HEK293 (cell line): ENCODE results near the gene SERPINA6.

Experiments
- CTCF ChIA-PET: fragments of 350-600 bp; formaldehyde crosslinking; extraction: SDS; loops from one replicate; lab custom pipeline; 2021; ENCODE audit warnings: antibody characterized with exemption; lab: Yijun Ruan, JAX
- POLR2A ChIA-PET: fragments of 300-600 bp; formaldehyde crosslinking; extraction: SDS; loops from one replicate; lab custom pipeline; 2020; ENCODE audit warnings: antibody characterized with exemption, inconsistent platforms; lab: Yijun Ruan, JAX
- H3K27ac ChIP-seq: fragments of 200-500 bp; sonication (Bioruptor generic); 2 replicates; pipeline ENCODE4 v1.5.1; 2014; ENCODE audit warnings: low read depth, low read length, control low read depth, inconsistent platforms; ENCODE audit errors: extremely low read depth
- H3K36me3 ChIP-seq, 2 experiments: fragments of 200-500 bp in 1 of 2; sonication (Bioruptor generic) in 1 of 2; 1 replicate in 1 of 2; 2 replicates in 1 of 2; pipeline ENCODE4 v1.5.1; 2014 to 2017; ENCODE audit warnings: inconsistent platforms in 2 of 2, low read length in 2 of 2; ENCODE audit not compliant: control insufficient read depth in 2 of 2, insufficient read depth in 1 of 2
- H3K4me1 ChIP-seq: fragments of 200-500 bp; sonication (Bioruptor generic); 2 replicates; pipeline ENCODE4 v1.5.1; 2014; ENCODE audit warnings: mild to moderate bottlenecking, low read length, inconsistent platforms; ENCODE audit not compliant: control insufficient read depth, insufficient read depth
- H3K4me3 ChIP-seq: 2 replicates; pipeline ENCODE4 v1.5.1; 2011; ENCODE audit warnings: low read depth, mild to moderate bottlenecking, control low read depth, low read length, moderate library complexity
- H3K9me3 ChIP-seq: fragments of 200-500 bp; sonication (Bioruptor generic); 2 replicates; pipeline ENCODE4 v1.5.1; 2014; ENCODE audit warnings: low read depth, low read length, inconsistent platforms; ENCODE audit not compliant: control insufficient read depth, insufficient read depth
- PRDM1 ChIP-seq: fragments of 450-650 bp; formaldehyde crosslinking; IDR thresholded peaks from 2 replicates; pipeline ENCODE4; 2016; ENCODE audit warnings: missing biosample characterization, missing genetic modification characterization
- ZFP3 ChIP-seq: fragments of 450-650 bp; formaldehyde crosslinking; IDR thresholded peaks from 2 replicates; pipeline ENCODE4 v1.5.1; 2016; ENCODE audit warnings: low read depth, missing biosample characterization, missing genetic modification characterization
- ZNF146 ChIP-seq: fragments of 450-650 bp; formaldehyde crosslinking; IDR thresholded peaks from 2 replicates; pipeline ENCODE4 v1.5.1; 2016; ENCODE audit warnings: missing biosample characterization, missing genetic modification characterization
- ZNF16 ChIP-seq: fragments of 450-650 bp; formaldehyde crosslinking; IDR thresholded peaks from 2 replicates; pipeline ENCODE4 v1.5.1; 2016; ENCODE audit warnings: low read depth, missing biosample characterization, missing genetic modification characterization
- ZNF184 ChIP-seq: fragments of 450-650 bp; IDR thresholded peaks from 2 replicates; pipeline ENCODE4 v1.5.1; 2018; ENCODE audit warnings: missing biosample characterization, mild to moderate bottlenecking, missing genetic modification characterization
- ZNF214 ChIP-seq: fragments of 450-650 bp; formaldehyde crosslinking; IDR thresholded peaks from 2 replicates; pipeline ENCODE4 v1.5.1; 2017; ENCODE audit warnings: missing biosample characterization, mild to moderate bottlenecking, missing genetic modification characterization, borderline replicate concordance
- ZNF23 ChIP-seq: fragments of 450-650 bp; formaldehyde crosslinking; IDR thresholded peaks from 2 replicates; pipeline ENCODE4 v1.5.1; 2016; ENCODE audit warnings: missing biosample characterization, missing genetic modification characterization, borderline replicate concordance
- ZNF311 ChIP-seq: fragments of 450-650 bp; formaldehyde crosslinking; IDR thresholded peaks from 2 replicates; pipeline ENCODE4 v1.5.1; 2017; ENCODE audit warnings: missing biosample characterization, missing genetic modification characterization, borderline replicate concordance
- ZNF350 ChIP-seq: fragments of 450-650 bp; formaldehyde crosslinking; IDR thresholded peaks from 2 replicates; pipeline ENCODE4 v1.5.0; 2017; ENCODE audit warnings: missing biosample characterization, mild to moderate bottlenecking, missing genetic modification characterization
- ZNF488 ChIP-seq: fragments of 450-650 bp; formaldehyde crosslinking; IDR thresholded peaks from 2 replicates; pipeline ENCODE4 v1.5.1; 2016; ENCODE audit warnings: missing biosample characterization, missing genetic modification characterization
- ZNF549 ChIP-seq: fragments of 450-650 bp; IDR thresholded peaks from 2 replicates; pipeline ENCODE4 v1.5.1; 2018; ENCODE audit warnings: missing biosample characterization, missing genetic modification characterization, mild to moderate bottlenecking, inconsistent platforms, moderate library complexity
- ZNF629 ChIP-seq: fragments of 450-650 bp; formaldehyde crosslinking; IDR thresholded peaks from 2 replicates; pipeline ENCODE4 v1.5.1; 2017; ENCODE audit warnings: missing biosample characterization, missing genetic modification characterization
- ZNF843 ChIP-seq: fragments of 450-650 bp; formaldehyde crosslinking; IDR thresholded peaks from 2 replicates; pipeline ENCODE4 v1.5.1; 2016; ENCODE audit warnings: missing biosample characterization, missing genetic modification characterization
- TF ChIP-seq, protein P1 (sequence below): fragments of 450-650 bp; formaldehyde crosslinking; IDR thresholded peaks from 2 replicates; pipeline ENCODE4 v1.5.1; 2016; ENCODE audit warnings: missing biosample characterization, missing genetic modification characterization
- TF ChIP-seq, protein P2 (sequence below): fragments of 450-650 bp; formaldehyde crosslinking; IDR thresholded peaks from 2 replicates; pipeline ENCODE4 v1.5.1; 2016; ENCODE audit warnings: missing biosample characterization, missing genetic modification characterization
- TF ChIP-seq, protein P3 (sequence below): fragments of 450-650 bp; formaldehyde crosslinking; IDR thresholded peaks from 2 replicates; pipeline ENCODE4 v1.5.1; 2016; ENCODE audit warnings: missing biosample characterization, missing genetic modification characterization
- TF ChIP-seq, protein P4 (sequence below): fragments of 450-650 bp; formaldehyde crosslinking; optimal IDR thresholded peaks from 2 replicates; pipeline ENCODE3; 2016; ENCODE audit warnings: missing biosample characterization, mild to moderate bottlenecking, missing genetic modification characterization
- TF ChIP-seq, protein P5 (sequence below): fragments of 450-650 bp; formaldehyde crosslinking; IDR thresholded peaks from 2 replicates; pipeline ENCODE4; 2016; ENCODE audit warnings: missing biosample characterization, missing genetic modification characterization

Gene SERPINA6

DNA sequence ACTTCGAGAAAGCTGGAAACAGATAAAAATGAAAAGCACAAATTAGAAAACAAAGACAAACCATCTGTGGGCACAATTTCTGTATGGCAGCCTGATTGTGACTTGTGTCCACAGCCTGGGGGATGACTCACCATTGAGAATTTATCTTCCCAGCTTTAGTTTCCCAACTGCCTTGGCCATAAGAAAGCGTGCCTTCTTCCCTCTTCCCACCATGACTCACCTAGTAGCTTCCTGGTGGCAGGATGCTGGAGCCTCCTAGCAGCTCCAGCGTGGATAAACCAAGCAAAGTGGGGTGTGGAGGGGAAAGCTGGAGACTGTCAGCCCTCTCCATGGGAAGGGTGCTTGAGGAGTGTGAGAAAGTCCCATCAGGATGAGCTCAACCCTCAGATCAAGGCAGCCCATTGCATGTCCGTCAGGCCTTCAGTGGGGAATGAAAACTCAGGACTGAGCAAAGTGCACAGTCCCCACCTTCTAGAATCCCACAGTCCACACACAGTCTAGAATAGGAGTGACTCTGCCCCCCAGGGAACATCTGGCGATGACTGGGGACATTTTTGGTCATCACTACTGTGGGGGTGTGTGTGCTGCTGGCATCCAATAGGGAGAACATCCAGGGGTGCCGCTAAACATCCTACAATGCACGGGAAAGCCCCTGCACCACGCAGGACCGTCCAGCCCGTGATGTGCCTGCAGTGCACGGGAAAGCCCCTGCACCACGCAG lies 22.4 kb upstream of the SERPINA6 start (continued):
- TF ChIP-seq, protein P1, sequence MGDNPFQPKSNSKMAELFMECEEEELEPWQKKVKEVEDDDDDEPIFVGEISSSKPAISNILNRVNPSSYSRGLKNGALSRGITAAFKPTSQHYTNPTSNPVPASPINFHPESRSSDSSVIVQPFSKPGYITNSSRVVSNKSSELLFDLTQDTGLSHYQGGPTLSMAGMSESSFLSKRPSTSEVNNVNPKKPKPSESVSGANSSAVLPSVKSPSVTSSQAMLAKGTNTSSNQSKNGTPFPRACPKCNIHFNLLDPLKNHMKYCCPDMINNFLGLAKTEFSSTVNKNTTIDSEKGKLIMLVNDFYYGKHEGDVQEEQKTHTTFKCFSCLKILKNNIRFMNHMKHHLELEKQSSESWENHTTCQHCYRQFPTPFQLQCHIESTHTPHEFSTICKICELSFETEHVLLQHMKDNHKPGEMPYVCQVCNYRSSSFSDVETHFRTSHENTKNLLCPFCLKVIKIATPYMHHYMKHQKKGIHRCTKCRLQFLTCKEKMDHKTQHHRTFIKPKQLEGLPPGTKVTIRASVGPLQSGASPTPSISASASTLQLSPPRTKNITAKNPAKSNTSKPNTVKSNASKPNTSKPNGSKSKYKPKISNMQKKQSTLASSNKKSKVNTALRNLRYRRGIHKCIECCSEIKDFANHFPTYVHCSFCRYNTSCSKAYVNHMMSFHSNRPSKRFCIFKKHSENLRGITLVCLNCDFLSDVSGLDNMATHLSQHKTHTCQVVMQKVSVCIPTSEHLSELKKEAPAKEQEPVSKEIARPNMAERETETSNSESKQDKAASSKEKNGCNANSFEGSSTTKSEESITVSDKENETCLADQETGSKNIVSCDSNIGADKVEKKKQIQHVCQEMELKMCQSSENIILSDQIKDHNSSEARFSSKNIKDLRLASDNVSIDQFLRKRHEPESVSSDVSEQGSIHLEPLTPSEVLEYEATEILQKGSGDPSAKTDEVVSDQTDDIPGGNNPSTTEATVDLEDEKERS (tag by site-specific recombination): no peak
- no peak for TF ChIP-seq ZNF214
- no peak for TF ChIP-seq ZNF16 (tag by site-specific recombination)
- TF ChIP-seq ZNF184 (tag by site-specific recombination): 0 out of 2 replicates have a peak, but pooled peaks have one; percentile 30
- no peak for TF ChIP-seq ZNF311 (tag by site-specific recombination)
- peak; percentile 69 for TF ChIP-seq PRDM1 (tag by site-specific recombination)

DNA sequence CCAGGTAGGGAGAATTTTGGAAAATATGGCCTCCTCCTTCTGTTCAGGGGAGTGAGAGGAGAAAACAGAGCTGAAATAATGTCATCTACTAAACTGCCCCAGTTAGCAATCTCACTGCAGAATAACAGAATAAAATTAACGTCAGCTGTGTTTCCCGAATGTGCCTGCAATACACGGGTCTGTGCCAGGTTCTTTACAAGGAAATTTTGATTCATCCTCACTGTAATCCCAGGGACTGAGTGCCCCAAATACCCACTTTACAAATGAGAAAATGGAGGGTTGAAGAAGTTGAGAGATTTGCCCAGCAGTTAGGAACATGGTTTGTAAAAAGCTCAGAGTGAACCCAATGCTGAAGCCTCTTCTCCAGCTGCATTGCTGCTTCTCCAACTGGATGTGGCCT lies 21.3 kb upstream of the SERPINA6 start:
- POLR2A ChIA-PET: no interaction called here
- no peaks in the 10 kb centered on the region; the same call in 1 of the 2 replicates for H3K4me1 ChIP-seq
- CTCF ChIA-PET: interaction anchor here (0.9 kb wide), 1 partner anchor 404 kb away, joined by 4 read pairs; no protein-coding TSS in a partner anchor

DNA sequence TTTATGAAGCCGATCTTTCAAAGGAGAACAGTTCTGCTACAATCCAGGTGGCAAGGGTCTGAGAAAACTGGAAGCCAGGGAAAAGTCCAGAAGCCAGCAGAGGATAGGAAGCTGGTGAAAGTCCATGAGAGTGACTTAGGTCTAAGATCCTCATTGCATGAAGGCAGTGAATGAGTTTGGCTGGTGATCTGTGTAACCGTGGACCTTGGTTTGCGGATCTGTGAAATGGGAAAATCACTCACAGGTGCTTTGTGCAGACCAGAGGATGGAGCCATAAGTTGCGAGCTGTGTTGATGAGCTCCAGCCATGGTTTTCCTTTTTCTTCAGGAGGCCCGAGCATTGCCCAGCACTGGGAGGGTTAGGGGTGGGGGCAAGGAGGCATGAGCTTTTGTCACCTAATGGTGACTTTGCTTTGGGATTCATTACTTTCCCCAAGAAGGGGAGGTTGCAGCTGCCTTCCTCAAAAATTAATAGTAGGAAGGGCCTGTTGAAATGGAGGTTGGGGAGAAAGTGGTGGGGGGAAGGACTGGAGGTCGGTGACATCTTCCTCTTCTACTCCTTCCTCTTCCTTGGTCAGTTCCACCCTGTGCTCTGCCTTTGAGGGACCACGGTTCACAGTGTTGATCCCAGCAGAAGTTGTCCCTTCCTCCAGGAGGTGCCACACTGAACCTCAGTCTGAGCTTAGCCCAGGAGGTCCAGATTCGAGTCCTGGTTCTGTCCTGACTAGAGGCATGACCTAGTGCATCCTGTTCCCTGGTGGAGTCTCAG lies 20.3 kb upstream of the SERPINA6 start:
- ChIA-PET CTCF (interaction anchor here (0.6 kb wide), 1 partner anchor 61 kb away, joined by 3 read pairs; no protein-coding TSS in a partner anchor), POLR2A (no interaction called here)
- Histone ChIP-seq H3K4me3 (no peak overlapping the region), H3K36me3 (no peaks in the 10 kb centered on the region), H3K27ac (no peak overlapping the region), H3K9me3 (no peaks in the 10 kb centered on the region), H3K4me1 (no peaks in the 10 kb centered on the region; the same call in 1 of the 2 replicates)
- no peak for TF ChIP-seq ZNF843 (tag by site-specific recombination)
- TF ChIP-seq ZNF23: no peak
- TF ChIP-seq, protein P2, sequence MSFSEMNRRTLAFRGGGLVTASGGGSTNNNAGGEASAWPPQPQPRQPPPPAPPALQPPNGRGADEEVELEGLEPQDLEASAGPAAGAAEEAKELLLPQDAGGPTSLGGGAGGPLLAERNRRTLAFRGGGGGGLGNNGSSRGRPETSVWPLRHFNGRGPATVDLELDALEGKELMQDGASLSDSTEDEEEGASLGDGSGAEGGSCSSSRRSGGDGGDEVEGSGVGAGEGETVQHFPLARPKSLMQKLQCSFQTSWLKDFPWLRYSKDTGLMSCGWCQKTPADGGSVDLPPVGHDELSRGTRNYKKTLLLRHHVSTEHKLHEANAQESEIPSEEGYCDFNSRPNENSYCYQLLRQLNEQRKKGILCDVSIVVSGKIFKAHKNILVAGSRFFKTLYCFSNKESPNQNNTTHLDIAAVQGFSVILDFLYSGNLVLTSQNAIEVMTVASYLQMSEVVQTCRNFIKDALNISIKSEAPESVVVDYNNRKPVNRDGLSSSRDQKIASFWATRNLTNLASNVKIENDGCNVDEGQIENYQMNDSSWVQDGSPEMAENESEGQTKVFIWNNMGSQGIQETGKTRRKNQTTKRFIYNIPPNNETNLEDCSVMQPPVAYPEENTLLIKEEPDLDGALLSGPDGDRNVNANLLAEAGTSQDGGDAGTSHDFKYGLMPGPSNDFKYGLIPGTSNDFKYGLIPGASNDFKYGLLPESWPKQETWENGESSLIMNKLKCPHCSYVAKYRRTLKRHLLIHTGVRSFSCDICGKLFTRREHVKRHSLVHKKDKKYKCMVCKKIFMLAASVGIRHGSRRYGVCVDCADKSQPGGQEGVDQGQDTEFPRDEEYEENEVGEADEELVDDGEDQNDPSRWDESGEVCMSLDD: no peak
- TF ChIP-seq, protein P3, sequence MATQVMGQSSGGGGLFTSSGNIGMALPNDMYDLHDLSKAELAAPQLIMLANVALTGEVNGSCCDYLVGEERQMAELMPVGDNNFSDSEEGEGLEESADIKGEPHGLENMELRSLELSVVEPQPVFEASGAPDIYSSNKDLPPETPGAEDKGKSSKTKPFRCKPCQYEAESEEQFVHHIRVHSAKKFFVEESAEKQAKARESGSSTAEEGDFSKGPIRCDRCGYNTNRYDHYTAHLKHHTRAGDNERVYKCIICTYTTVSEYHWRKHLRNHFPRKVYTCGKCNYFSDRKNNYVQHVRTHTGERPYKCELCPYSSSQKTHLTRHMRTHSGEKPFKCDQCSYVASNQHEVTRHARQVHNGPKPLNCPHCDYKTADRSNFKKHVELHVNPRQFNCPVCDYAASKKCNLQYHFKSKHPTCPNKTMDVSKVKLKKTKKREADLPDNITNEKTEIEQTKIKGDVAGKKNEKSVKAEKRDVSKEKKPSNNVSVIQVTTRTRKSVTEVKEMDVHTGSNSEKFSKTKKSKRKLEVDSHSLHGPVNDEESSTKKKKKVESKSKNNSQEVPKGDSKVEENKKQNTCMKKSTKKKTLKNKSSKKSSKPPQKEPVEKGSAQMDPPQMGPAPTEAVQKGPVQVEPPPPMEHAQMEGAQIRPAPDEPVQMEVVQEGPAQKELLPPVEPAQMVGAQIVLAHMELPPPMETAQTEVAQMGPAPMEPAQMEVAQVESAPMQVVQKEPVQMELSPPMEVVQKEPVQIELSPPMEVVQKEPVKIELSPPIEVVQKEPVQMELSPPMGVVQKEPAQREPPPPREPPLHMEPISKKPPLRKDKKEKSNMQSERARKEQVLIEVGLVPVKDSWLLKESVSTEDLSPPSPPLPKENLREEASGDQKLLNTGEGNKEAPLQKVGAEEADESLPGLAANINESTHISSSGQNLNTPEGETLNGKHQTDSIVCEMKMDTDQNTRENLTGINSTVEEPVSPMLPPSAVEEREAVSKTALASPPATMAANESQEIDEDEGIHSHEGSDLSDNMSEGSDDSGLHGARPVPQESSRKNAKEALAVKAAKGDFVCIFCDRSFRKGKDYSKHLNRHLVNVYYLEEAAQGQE (tag by site-specific recombination): no peak
- TF ChIP-seq, protein P4, sequence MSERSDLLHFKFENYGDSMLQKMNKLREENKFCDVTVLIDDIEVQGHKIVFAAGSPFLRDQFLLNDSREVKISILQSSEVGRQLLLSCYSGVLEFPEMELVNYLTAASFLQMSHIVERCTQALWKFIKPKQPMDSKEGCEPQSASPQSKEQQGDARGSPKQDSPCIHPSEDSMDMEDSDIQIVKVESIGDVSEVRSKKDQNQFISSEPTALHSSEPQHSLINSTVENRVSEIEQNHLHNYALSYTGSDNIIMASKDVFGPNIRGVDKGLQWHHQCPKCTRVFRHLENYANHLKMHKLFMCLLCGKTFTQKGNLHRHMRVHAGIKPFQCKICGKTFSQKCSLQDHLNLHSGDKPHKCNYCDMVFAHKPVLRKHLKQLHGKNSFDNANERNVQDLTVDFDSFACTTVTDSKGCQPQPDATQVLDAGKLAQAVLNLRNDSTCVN (tag by site-specific recombination): no peak
- TF ChIP-seq ZNF549 (tag by site-specific recombination): no peak
- no peak for TF ChIP-seq ZFP3 (tag by site-specific recombination)
- no peak for TF ChIP-seq ZNF146
- no peak for TF ChIP-seq ZNF488 (tag by site-specific recombination)
- no peak for TF ChIP-seq ZNF350 (tag by site-specific recombination)
- TF ChIP-seq, protein P5, sequence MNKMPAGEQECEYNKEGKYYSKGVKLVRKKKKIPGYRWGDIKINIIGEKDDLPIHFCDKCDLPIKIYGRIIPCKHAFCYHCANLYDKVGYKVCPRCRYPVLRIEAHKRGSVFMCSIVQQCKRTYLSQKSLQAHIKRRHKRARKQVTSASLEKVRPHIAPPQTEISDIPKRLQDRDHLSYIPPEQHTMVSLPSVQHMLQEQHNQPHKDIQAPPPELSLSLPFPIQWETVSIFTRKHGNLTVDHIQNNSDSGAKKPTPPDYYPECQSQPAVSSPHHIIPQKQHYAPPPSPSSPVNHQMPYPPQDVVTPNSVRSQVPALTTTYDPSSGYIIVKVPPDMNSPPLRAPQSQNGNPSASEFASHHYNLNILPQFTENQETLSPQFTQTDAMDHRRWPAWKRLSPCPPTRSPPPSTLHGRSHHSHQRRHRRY: no peak

More for the DNA sequence above, 21.3 kb upstream of the SERPINA6 start:
- Histone ChIP-seq H3K9me3 (no peaks in the 10 kb centered on the region), H3K4me3 (no peak overlapping the region), H3K27ac (no peak overlapping the region), H3K36me3 (no peaks in the 10 kb centered on the region)
- TF ChIP-seq ZNF629 (tag by site-specific recombination): no peak
